ENCODE measurements around the gene TNIP2.

DNA sequence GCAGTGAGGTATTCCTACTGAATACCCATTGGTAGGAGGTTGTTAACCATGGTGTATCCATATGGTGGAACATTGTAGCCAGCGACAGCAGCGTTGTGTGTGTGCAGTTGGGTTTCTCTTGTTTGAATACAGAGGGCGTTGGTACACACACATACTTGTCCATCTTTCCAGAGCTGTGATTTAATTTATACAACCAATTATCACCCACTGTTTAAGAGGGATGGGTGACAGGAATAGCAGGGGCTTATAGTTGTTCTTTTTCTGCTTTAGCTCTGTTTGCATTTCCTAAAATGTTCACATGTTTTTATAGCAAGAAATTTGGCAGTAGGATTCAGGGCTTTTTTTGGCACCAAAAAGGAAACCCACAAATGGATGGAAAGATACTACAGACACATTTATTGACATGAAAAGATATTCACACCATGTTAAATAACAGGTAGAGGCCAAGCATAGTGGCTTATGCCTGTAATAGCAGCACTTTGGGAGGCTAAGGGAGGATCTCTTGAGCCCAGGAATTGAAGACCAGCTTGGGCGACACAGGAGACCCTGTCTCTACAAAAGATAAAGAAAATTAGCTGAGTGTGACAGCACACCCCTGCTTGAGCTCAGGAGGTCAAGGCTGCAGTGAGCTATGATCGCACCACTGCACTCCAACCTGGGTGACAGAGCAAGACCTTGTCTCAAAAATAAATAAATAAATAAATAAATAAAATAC lies 60.6 kb downstream of the TNIP2 start:
- TF ChIP-seq HDAC6 (IDR thresholded peaks at IDR 0.05; ENCODE audit: low read depth, low read length): no peak
- no peak for TF ChIP-seq POLR2A (IDR thresholded peaks at IDR 0.05; ENCODE audit: insufficient read depth in 1 of 2, low read depth in 2 of 2, low read length in 2 of 2)
